Activated CD8-positive, alpha-beta memory T cell treated with anti-CD3 and anti-CD28 coated beads, Interleukin-2, amount 10 ng/mL, durations not matched to agents 7 days and 5 days (primary cell): ENCODE measurements around the gene BTBD1. TPM values are rescaled to one million over a fixed set of nuclear protein-coding genes. Genes with fewer than 3 reads are reported as not detected.
A peak's percentile ranks its signal among the peaks of the same experiment; 100 is the strongest.

Experiments used
- ATAC-seq: fragments of 150-1000 bp; cut with Tn5 transposase; one replicate; pipeline ENCODE4 v1.10.0; 2021; ENCODE audit warnings: moderate library complexity
- CTCF ChIA-PET: fragments of 350-600 bp; sonication (Branson Sonifier 250); formaldehyde crosslinking; loops from one replicate; lab custom pipeline; 2021; ENCODE audit warnings: antibody characterized with exemption; lab: Charles Lee
- DNase-seq: peaks from one replicate; pipeline ENCODE4 v3.0.0-alpha.2; 2020
- H3K27ac Mint-ChIP-seq: one replicate; pipeline ENCODE4 v1.8.0; 2021; ENCODE audit warnings: mild to moderate bottlenecking, mixed read lengths
- H3K27me3 Mint-ChIP-seq: one replicate; pipeline ENCODE4 v1.8.0; 2021; ENCODE audit warnings: mixed read lengths
- H3K36me3 Mint-ChIP-seq: one replicate; pipeline ENCODE4 v1.8.0; 2021; ENCODE audit warnings: mild to moderate bottlenecking, mixed read lengths
- H3K4me1 Mint-ChIP-seq: one replicate; pipeline ENCODE4 v1.8.0; 2021; ENCODE audit warnings: mixed read lengths
- H3K4me3 Mint-ChIP-seq: one replicate; pipeline ENCODE4 v1.8.0; 2021; ENCODE audit warnings: mild to moderate bottlenecking, moderate library complexity, mixed read lengths
- H3K9me3 Mint-ChIP-seq: one replicate; pipeline ENCODE4 v1.8.0; 2022; ENCODE audit warnings: low read depth, mixed read lengths
- microRNA-seq: library from miRNA; unstranded; fragments of <30 nt; microRNA quantifications from one replicate; pipeline ENCODE4 v1.2.0, GENCODE V29; 2022
- total RNA-seq, 2 experiments: library from RNA; stranded (reverse); gene quantifications; one replicate each; pipeline ENCODE4 v1.2.3, GENCODE V29; 2021

The BTBD1 gene
- total RNA-seq, 2 experiments from 2014 or later, result 62.5 to 73.2 TPM

GRCh38 chr15:82969353-82969752, 97.7 kb downstream of the BTBD1 start:
- CTCF ChIA-PET, result interaction anchor here (1.4 to 1.5 kb wide), 2 partner anchors 120 to 288 kb away, joined by 3 read pairs; no protein-coding TSS in a partner anchor
- Mint-ChIP-seq H3K4me3 (no peak overlapping the region), H3K27me3 (peaks cover 34% of the 10 kb centered on the region)

GRCh38 chr15:82968066-82968465, 99.0 kb downstream of the BTBD1 start:
- peaks cover 5% of the 10 kb centered on the region for H3K36me3 Mint-ChIP-seq
- H3K4me1 Mint-ChIP-seq, result peaks cover 28% of the 10 kb centered on the region
- DNase-seq (no peak), ATAC-seq (no peak)
- H3K9me3 Mint-ChIP-seq, result no peaks in the 10 kb centered on the region
- no peak overlapping the region for H3K4me3 Mint-ChIP-seq
- no peak overlapping the region for H3K27ac Mint-ChIP-seq
- CTCF ChIA-PET, result interaction anchor here (0.9 to 1.5 kb wide), 2 partner anchors 17 to 118 kb away, joined by 3 to 4 read pairs; partner anchors contain the start of gene RAMAC
- peaks cover 47% of the 10 kb centered on the region for H3K27me3 Mint-ChIP-seq

More at GRCh38 chr15:82969353-82969752, 97.7 kb downstream of the BTBD1 start:
- peaks cover 28% of the 10 kb centered on the region for H3K4me1 Mint-ChIP-seq
- no peak for DNase-seq
- ATAC-seq, result no peak
- no peak overlapping the region for H3K27ac Mint-ChIP-seq
- H3K36me3 Mint-ChIP-seq, result peaks cover 5% of the 10 kb centered on the region
- no peaks in the 10 kb centered on the region for H3K9me3 Mint-ChIP-seq

GRCh38 chr15:82966671-82967071, 100.4 kb downstream of the BTBD1 start:
- ATAC-seq (peak; percentile 88), DNase-seq (peak; percentile 85)
- Mint-ChIP-seq H3K4me3 (peak overlapping the region; percentile 28), H3K27ac (peak overlapping the region; percentile 80), H3K9me3 (no peaks in the 10 kb centered on the region), H3K4me1 (peaks cover 26% of the 10 kb centered on the region), H3K36me3 (peaks cover 3% of the 10 kb centered on the region), H3K27me3 (peaks cover 50% of the 10 kb centered on the region)
- CTCF ChIA-PET, result interaction anchor here (0.9 to 1.3 kb wide), 2 partner anchors 17 to 427 kb away, joined by 3 read pairs; partner anchors contain the start of gene RPS17

Small RNA genes within 50 kb of the gene (microRNA-seq; reads per million reads assigned to microRNA genes)
- gene MIR4515, result not detected

Other genes starting within 250 kb of the BTBD1 start
- 10 to 100 TPM in 1 of 2 experiments, 1 to 10 TPM in 1; 8.2 to 14.4 TPM for gene HOMER2, start 114.5 kb downstream of the BTBD1 start, total RNA-seq
- 10 to 100 TPM; 20.5 to 27.8 TPM for gene RAMAC, start 81.0 kb downstream of the BTBD1 start, total RNA-seq
- 10 to 100 TPM; 28.3 to 29.0 TPM for gene C15orf40, start 55.6 kb downstream of the BTBD1 start, total RNA-seq
- gene TM6SF1, start 40.4 kb upstream of the BTBD1 start, total RNA-seq, result 10 to 100 TPM; 13.3 to 22.4 TPM
- 10 to 100 TPM; 20.4 to 91.0 TPM for gene HDGFL3, start 140.6 kb upstream of the BTBD1 start, total RNA-seq
- not detected for gene BNC1, start 217.4 kb upstream of the BTBD1 start, total RNA-seq